Activated naive CD4-positive, alpha-beta T cell treated with anti-CD3 and anti-CD28 coated beads, Interleukin-2, amount 50 U/mL, for 16 hours (primary cell): ENCODE results near the gene DCN.

Experiments used
- DNase-seq: peaks from one replicate; pipeline ENCODE4 v3.0.0-alpha.2; 2020

The DCN gene

DNA sequence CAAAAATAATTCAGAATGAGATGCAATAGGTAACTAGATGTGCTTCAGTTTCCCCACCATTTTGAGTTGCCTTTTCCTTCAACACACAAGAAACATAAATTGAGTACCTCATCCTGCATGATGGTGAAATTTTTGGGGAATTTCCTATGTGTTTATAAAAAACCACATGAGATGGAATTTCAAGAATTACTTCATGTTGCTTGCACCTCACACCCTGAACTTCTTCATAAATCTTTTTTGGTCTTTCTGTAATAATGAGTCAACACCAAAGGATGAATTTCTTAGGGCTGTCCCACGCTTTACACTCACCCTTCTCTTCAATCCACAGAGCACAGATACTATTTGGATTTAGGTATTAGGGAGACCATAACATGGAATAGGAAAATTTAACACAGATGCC is 48.7 kb downstream of the DCN start:
- no peak for DNase-seq

DNA sequence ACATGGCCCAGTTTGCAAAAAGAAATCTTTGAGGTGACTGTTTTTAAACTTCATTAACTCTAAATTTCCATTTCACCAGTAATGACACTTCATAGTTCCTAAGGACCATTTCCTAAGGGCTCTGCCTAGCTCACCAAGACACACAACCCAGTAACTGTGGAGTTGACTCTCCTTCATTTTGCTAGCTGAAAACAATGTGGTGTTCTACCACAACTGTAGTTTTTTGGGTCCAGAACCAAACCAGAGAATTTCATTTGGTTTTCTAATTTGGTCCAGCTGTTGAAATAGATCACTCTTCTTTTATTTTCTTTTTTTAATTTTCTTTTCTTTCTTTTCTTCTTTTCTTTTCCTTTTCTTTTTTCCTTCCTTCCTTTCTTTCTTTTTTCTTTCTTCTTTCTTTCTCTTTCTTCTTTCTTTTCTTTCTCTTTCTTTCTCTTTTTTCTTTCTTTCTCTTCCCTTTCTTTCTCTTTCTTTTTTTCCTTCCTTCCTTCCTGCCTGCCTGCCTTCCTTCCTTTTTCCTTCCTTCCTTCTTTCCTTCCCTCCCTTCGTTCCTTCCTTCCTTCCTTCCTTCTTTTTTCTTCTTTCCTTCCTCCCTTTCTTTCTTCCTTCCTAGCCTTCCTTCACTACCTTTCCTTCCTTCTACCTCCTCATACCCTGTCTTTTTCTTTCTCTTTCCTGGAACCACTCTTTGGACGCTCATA is 52.8 kb downstream of the DCN start:
- no peak for DNase-seq

- DNase-seq: no peak
These were observed 54.9 kb downstream of the DCN start for GRCh38 chr12:91127751-91128150.

GRCh38 chr12:91127306-91127705 is 55.3 kb downstream of the DCN start:
- no peak for DNase-seq

- no peak for DNase-seq
These were observed 56.1 kb downstream of the DCN start for GRCh38 chr12:91126516-91126915.

DNA sequence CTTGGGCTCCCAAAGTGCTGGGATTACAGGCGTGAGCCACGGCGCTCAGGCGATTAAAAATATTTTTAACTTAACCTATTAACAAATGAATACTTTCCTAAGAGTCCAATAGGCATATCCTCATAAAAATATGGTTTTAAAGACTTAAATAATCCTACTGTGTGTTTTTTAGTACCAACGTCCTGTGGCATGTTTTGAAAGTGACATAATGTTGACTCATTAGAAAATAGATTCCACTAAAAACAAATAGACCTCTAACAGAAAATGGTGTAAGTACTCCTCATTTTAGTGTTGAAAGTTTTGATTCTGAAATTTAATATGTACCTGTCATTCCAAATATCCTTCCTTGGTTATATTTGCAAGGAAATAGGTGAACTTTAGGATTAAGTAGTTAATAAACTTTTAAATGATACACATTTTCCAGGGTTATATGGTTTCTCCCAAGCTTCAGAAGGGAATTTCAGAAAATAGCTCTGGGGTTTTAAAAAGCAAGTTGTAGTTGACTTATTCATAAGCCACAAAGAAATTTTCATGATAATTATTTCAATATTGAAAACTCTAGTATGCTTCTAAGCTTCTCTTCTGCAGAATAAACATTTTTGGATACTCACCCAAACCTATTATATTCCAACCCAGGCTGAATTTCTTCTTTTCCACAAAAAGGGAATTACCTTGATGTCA is 59.2 kb downstream of the DCN start:
- no peak for DNase-seq

- no peak for DNase-seq
These were observed 61.8 kb downstream of the DCN start for GRCh38 chr12:91120781-91121180.

GRCh38 chr12:91119089-91119488 is 63.5 kb downstream of the DCN start:
- no peak for DNase-seq

- no peak for DNase-seq
These were observed 69.0 kb downstream of the DCN start for GRCh38 chr12:91113621-91114020.

DNA sequence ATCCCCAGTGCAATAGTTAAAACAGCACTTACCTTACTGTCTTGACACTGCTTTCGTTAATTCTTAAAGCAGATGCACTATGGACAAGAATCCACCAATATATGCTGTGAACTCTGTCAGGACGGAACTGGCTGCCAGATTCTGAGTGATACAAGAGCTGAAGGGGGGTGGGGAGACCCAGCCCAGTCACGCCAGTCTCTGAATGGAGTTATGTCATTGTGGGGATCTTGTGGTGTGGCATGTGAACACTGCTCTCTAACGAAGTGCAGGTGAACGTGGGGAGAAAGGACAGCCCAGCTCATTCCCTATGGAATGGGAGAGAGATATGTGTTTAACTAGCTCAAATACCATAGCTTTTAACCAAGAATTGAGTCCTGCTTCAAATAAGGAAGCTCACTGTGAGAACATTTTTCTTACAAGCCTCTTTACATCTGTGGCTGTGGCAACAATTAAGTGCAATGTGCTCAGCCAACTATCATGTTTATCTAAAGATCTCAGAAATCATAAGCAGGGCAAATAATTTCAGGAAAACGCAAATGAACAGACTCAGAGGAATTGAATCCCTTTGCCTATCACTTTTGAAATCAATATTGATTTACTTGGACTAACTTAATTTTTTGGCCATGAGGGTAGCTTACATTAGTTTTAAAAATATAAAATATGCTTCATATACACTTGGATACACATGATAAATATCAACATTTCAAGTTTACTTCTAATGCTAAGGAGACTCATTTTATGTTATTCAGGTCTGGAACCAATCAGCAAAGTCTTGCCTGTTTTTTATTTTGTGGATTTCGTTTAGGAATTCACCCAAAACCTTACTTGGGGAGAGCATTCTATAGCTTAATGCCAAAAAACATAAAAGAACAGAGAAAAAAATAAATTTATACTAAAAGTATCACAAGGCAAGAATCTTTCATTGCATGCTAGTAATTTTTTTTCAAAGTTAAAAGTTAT is 71.0 kb downstream of the DCN start, which contains the start of gene LUM:
TSS of gene LUM (minus strand) at position 129 of the 960 bp plus-strand sequence. CDS start 2,515 bp downstream, outside the sequence.
- DNase-seq: no peak

DNA sequence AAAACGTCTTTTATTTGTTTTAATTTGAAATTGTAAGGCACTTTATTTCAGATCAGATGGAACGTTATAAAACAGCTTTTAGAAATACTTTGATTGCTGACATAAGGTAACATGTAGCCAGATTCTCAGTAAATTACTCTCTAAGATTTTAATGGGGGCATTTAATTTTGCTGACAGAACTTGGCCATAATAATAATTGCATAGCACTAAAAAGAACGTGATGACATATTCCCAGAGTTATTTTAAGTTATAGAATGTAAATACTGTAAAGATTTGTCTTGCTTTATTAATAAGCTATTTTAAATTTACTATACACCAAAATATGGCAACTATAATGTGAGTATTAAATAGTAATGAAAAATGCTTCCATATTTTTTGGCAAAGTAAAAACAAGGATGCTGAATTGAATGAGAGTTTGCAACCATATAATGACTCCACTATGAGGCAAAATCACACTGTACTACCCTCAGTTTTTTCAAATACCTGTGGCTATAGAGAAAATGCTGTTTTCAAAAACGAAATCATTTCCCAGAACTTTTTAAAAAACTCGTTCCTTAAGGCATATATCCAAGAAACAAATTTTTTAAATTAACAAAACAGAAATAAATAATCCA is 72.2 kb downstream of the DCN start:
- DNase-seq: no peak

- no peak for DNase-seq
These were observed 72.9 kb downstream of the DCN start for GRCh38 chr12:91109581-91110310.

- peak; percentile 16 for DNase-seq
These were observed 73.5 kb downstream of the DCN start for GRCh38 chr12:91109148-91109564.

GRCh38 chr12:91108196-91108755 is 74.3 kb downstream of the DCN start:
- DNase-seq: no peak

GRCh38 chr12:91106283-91106682 is 76.3 kb downstream of the DCN start:
- no peak for DNase-seq

- no peak for DNase-seq
These were observed 76.8 kb downstream of the DCN start for GRCh38 chr12:91105807-91106206.

DNA sequence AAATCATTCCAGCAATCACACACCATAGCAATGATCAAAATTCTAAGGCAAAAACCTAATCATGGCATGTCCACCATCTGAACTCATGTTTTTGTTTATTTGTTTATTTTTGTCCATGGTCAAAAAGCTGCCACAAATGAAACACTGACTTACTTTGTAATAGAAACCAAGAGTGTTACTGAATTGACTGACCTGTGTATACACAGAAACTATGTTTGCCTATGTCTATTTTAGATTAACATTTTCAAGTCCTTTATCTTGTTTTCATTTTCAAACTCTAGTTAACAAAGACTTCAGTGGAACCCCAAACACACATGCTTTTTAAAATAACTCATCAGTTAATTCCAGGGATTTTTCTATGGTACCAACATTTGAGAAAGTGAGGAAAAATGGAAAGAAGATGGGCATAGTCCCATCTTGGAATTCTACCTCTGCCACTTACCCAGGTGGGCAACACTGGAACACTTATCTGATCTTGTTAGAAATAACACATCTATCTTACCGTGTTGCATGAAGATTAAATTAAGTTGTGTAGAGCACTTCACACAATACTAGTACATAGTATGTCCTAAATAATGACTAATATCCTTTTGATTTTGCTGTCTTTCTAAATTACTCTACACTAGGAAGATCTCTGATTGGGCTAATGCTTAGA is 77.7 kb downstream of the DCN start:
- DNase-seq: no peak

DNA sequence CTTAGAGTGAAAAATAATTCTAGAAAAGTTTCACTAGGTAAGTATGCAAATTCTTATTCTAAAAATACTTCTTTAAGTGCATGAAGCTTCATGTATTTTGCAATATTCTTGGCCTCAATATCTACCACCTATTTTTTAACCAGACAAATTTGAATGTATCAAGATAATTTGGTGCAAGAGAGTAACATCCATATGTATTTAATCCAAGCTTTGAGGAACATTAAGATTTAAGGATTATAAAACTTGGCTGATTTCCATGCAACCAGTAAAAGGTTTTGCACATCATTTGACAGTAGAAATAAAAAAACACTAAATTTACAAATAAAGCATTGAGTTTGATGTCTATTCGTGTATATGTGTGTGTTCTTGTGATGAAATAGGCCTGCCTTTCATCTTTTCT is 79.0 kb downstream of the DCN start:
- no peak for DNase-seq

DNA sequence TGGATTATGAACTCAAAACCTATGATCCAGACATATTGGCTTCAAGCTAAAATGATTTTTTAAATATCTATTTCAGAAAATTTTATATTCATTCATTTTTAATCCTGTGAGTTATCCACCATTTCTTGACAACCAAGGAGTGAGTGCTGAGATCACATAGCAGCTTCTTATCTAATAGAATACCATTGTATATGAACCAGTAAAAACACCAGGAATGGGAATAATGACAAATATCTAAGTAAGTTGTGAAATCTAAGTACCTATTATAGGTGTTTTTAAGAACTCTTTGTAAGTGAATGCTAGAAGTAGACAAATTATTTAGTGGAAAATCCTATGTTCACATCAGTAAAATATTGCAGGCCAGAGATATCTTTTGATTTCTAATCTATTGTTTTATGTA is 79.5 kb downstream of the DCN start:
- no peak for DNase-seq

- no peak for DNase-seq
These were observed 81.7 kb downstream of the DCN start for GRCh38 chr12:91100906-91101305.

- no peak for DNase-seq
These were observed 82.8 kb downstream of the DCN start for GRCh38 chr12:91099836-91100235.
